Prostate gland (tissue), 2 donors: ENCODE results near the gene ACTN1. TPM values are rescaled to one million over a fixed set of nuclear protein-coding genes. Genes with fewer than 3 reads are reported as not detected.
"Not testable (repeated sequence)": the region's sequence is repeated elsewhere in the genome, so short reads cannot be mapped to it uniquely, and the experiment has no call there.

Experiments used
- DNase-seq: peaks from one replicate; pipeline ENCODE4 v3.0.0-alpha.2; 2019; ENCODE audit warnings: low spot score
- H3K27ac ChIP-seq, 2 donors: fragments of 200-600 bp; sonication (generic); 2 replicates each; pipeline ENCODE4 v1.5.1; 2017 to 2019
- H3K27me3 ChIP-seq: fragments of 200-600 bp; sonication (generic); replicated peaks from 2 replicates; pipeline ENCODE4 v1.5.1; 2019; ENCODE audit not compliant: insufficient read depth
- H3K36me3 ChIP-seq, 2 donors: fragments of 200-600 bp; sonication (generic); 1 replicate in 1 of 2; 2 replicates in 1 of 2; pipeline versions ENCODE4 v1.5.1 to v1.8.1; 2017 to 2019
- H3K4me1 ChIP-seq: fragments of 200-600 bp; sonication (generic); replicated peaks from 2 replicates; pipeline ENCODE4 v1.5.1; 2019
- H3K4me3 ChIP-seq, 2 donors: fragments of 200-600 bp; sonication (generic); 2 replicates each; pipeline ENCODE4 v1.5.1; 2017 to 2019
- H3K9me3 ChIP-seq: fragments of 200-600 bp; sonication (generic); 2 replicates; pipeline ENCODE4 v1.5.1; 2017
- CTCF ChIP-seq, 4 experiments: fragments of 200-600 bp in 2 of 4; fragments of 450-650 bp in 2 of 4; sonication (generic) in 2 of 4; IDR thresholded peaks; 1 replicate in 3 of 4; 2 replicates in 1 of 4; pipeline ENCODE4 v1.5.1; 2016 to 2019; ENCODE audit warnings: antibody characterized with exemption in 4 of 4, mild to moderate bottlenecking in 2 of 4, moderate library complexity in 2 of 4
- POLR2A ChIP-seq: fragments of 450-650 bp; IDR thresholded peaks from one replicate; pipeline ENCODE4 v1.6.1; 2016; ENCODE audit warnings: antibody characterized with exemption, mild to moderate bottlenecking
- POLR2AphosphoS5 ChIP-seq: sonication (generic); formaldehyde crosslinking; IDR thresholded peaks from one replicate; pipeline ENCODE4 v1.6.1; 2017; ENCODE audit warnings: antibody characterized with exemption
- WGBS: methylation state at CpG from one replicate; pipeline ENCODE4 v1.1.5; 2018; 5-methylcytosine and 5-hydroxymethylcytosine counted together
- intact Hi-C: fragments of 100-400 bp; cut with DNase I; formaldehyde crosslinking; loops from one replicate; pipeline ENCODE4 v1.14.2; 2022
- total RNA-seq, 2 donors: library from RNA; depleted of rRNA; stranded (reverse); fragments of >200 nt; gene quantifications; one replicate each; pipeline ENCODE4 v1.1.0, GENCODE V29; 2016

Gene ACTN1
- total RNA-seq, 2 donors from 2014 or later: 197 to 240 TPM

GRCh38 chr14:68975667-68976066, 3.4 kb downstream of the ACTN1 start:
- H3K9me3 ChIP-seq: no peaks in the 10 kb centered on the region
- DNase-seq: peak; percentile 30
- no peaks in the 10 kb centered on the region for H3K36me3 ChIP-seq
- H3K27me3 ChIP-seq: no peaks in the 10 kb centered on the region
- H3K4me1 ChIP-seq: peaks cover 6% of the 10 kb centered on the region
- 22% methylated on average over 7 of the region's 7 CpGs for WGBS
- intact Hi-C loops: loop anchor here (2.0 to 5.0 kb wide), 4 partner anchors 23 to 112 kb away; no protein-coding TSS in a partner anchor
- H3K4me3 ChIP-seq: peak overlapping the region in 1 of 2 donors; percentile 1
- H3K27ac ChIP-seq: peak overlapping the region; percentile 99
- TF ChIP-seq POLR2AphosphoS5: no peak
- TF ChIP-seq CTCF (IDR thresholded peaks at IDR 0.05): no peak
- no peak for TF ChIP-seq POLR2A

GRCh38 chr14:68974759-68975347, 4.2 kb downstream of the ACTN1 start:
- H3K36me3 ChIP-seq: no peaks in the 10 kb centered on the region
- no peaks in the 10 kb centered on the region for H3K27me3 ChIP-seq
- intact Hi-C loops: loop anchor here (5.0 kb wide), 3 partner anchors 33 to 112 kb away; no protein-coding TSS in a partner anchor
- H3K9me3 ChIP-seq: no peaks in the 10 kb centered on the region
- WGBS: 70% methylated on average over 6 of the region's 6 CpGs
- H3K27ac ChIP-seq: peak overlapping the region; percentile 99
- TF ChIP-seq POLR2AphosphoS5 (no peak), CTCF (IDR thresholded peaks at IDR 0.05) (no peak), POLR2A (no peak)
- H3K4me3 ChIP-seq: no peak overlapping the region
- no peak for DNase-seq
- H3K4me1 ChIP-seq: peaks cover 10% of the 10 kb centered on the region

- Histone ChIP-seq H3K27me3 (no peaks in the 10 kb centered on the region), H3K4me3 (no peak overlapping the region), H3K27ac (peak overlapping the region in 1 of 2 donors; percentile 4), H3K36me3 (no peaks in the 10 kb centered on the region), H3K4me1 (peaks cover 12% of the 10 kb centered on the region), H3K9me3 (no peaks in the 10 kb centered on the region)
- DNase-seq: no peak
- TF ChIP-seq POLR2A (no peak), CTCF (IDR thresholded peaks at IDR 0.05) (no peak), POLR2AphosphoS5 (no peak)
- 75% methylated on average over 5 of the region's 5 CpGs for WGBS
- intact Hi-C loops: no loop called here
Observed at GRCh38 chr14:68973639-68974038, 5.5 kb downstream of the ACTN1 start.

GRCh38 chr14:68973219-68973565, 5.9 kb downstream of the ACTN1 start:
- H3K9me3 ChIP-seq, H3K36me3 ChIP-seq, H3K4me3 ChIP-seq, intact Hi-C loops, H3K27me3 ChIP-seq, DNase-seq: not testable (repeated sequence)
- 72% methylated on average over 6 of the region's 6 CpGs for WGBS
- H3K4me1 ChIP-seq: peaks cover 12% of the 10 kb centered on the region
- H3K27ac ChIP-seq: peak overlapping the region in 1 of 2 donors; percentile 69

GRCh38 chr14:68972507-68973218, 6.4 kb downstream of the ACTN1 start:
- H3K36me3 ChIP-seq: no peaks in the 10 kb centered on the region
- no peak for DNase-seq
- H3K4me1 ChIP-seq: peaks cover 12% of the 10 kb centered on the region
- H3K27me3 ChIP-seq: no peaks in the 10 kb centered on the region
- H3K9me3 ChIP-seq: no peaks in the 10 kb centered on the region
- intact Hi-C loops: no loop called here
- 70% methylated on average over 14 of the region's 14 CpGs for WGBS
- no peak overlapping the region for H3K4me3 ChIP-seq
- peak overlapping the region in 1 of 2 donors; percentile 69 for H3K27ac ChIP-seq
- TF ChIP-seq POLR2AphosphoS5 (no peak), POLR2A (no peak), CTCF (IDR thresholded peaks at IDR 0.05) (no peak)
